Dermis blood vessel endothelial cell (primary cell): ENCODE data around the gene SLC34A1. TPM values are rescaled to one million over a fixed set of nuclear protein-coding genes. Genes with fewer than 3 reads are reported as not detected.
"Not testable (repeated sequence)": the region's sequence is repeated elsewhere in the genome, so short reads cannot be mapped to it uniquely, and the experiment has no call there.

Experiments used
- DNase-seq: peaks from one replicate; pipeline ENCODE4 v3.0.0; 2010
- total RNA-seq: library from RNA; depleted of rRNA; stranded (reverse); fragments of >200 nt; gene quantifications from 2 replicates; pipeline ENCODE4 v1.2.3, GENCODE V29; 2014

Gene SLC34A1
- total RNA-seq, 1 donor from 2014 or later = not detected

- no peak for DNase-seq
Observed at GRCh38 chr5:177369645-177370440, 14.4 kb upstream of the SLC34A1 start.

GRCh38 chr5:177370488-177371119 is 13.6 kb upstream of the SLC34A1 start:
- peak; percentile 93 for DNase-seq

- DNase-seq = no peak
Observed at GRCh38 chr5:177371120-177372033, 12.9 kb upstream of the SLC34A1 start.

- DNase-seq = no peak
Observed at GRCh38 chr5:177372034-177372896, 12.0 kb upstream of the SLC34A1 start.

GRCh38 chr5:177372910-177373309 is 11.3 kb upstream of the SLC34A1 start:
- DNase-seq = no peak

- DNase-seq = no peak
Observed at GRCh38 chr5:177373806-177374205, 10.4 kb upstream of the SLC34A1 start.

GRCh38 chr5:177374211-177374610 is 10.0 kb upstream of the SLC34A1 start:
- DNase-seq = no peak

GRCh38 chr5:177375516-177375915 is 8.7 kb upstream of the SLC34A1 start:
- DNase-seq = not testable (repeated sequence)

GRCh38 chr5:177376107-177376506 is 8.1 kb upstream of the SLC34A1 start:
- DNase-seq = no peak

GRCh38 chr5:177377851-177378776 is 6.1 kb upstream of the SLC34A1 start:
- no peak for DNase-seq

- peak; percentile 41 for DNase-seq
Observed at GRCh38 chr5:177378884-177379883, 5.0 kb upstream of the SLC34A1 start.

- DNase-seq = no peak
Observed at GRCh38 chr5:177380805-177381126, 3.5 kb upstream of the SLC34A1 start.

- peak; percentile 64 for DNase-seq
Observed at GRCh38 chr5:177382423-177383029, 1.7 kb upstream of the SLC34A1 start.

- no peak for DNase-seq
Observed at GRCh38 chr5:177383181-177383580, 1.1 kb upstream of the SLC34A1 start.

- no peak for DNase-seq
Observed at GRCh38 chr5:177385720-177386119, 1.5 kb downstream of the SLC34A1 start.

- no peak for DNase-seq
Observed at GRCh38 chr5:177386542-177386941, 2.3 kb downstream of the SLC34A1 start.

- DNase-seq = no peak
Observed at GRCh38 chr5:177387405-177387804, 3.2 kb downstream of the SLC34A1 start.

GRCh38 chr5:177388521-177389052 is 4.4 kb downstream of the SLC34A1 start:
- DNase-seq = no peak
